ENCODE results near the gene RAD51B.

GRCh38 chr14:68363466-68363842, 543.9 kb downstream of the RAD51B start:
- TF ChIP-seq POLR2AphosphoS5 (IDR thresholded peaks at IDR 0.05) (no peak), POLR2A (IDR thresholded peaks at IDR 0.05) (no peak)
- TF ChIP-seq, protein P1, sequence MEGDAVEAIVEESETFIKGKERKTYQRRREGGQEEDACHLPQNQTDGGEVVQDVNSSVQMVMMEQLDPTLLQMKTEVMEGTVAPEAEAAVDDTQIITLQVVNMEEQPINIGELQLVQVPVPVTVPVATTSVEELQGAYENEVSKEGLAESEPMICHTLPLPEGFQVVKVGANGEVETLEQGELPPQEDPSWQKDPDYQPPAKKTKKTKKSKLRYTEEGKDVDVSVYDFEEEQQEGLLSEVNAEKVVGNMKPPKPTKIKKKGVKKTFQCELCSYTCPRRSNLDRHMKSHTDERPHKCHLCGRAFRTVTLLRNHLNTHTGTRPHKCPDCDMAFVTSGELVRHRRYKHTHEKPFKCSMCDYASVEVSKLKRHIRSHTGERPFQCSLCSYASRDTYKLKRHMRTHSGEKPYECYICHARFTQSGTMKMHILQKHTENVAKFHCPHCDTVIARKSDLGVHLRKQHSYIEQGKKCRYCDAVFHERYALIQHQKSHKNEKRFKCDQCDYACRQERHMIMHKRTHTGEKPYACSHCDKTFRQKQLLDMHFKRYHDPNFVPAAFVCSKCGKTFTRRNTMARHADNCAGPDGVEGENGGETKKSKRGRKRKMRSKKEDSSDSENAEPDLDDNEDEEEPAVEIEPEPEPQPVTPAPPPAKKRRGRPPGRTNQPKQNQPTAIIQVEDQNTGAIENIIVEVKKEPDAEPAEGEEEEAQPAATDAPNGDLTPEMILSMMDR (IDR thresholded peaks at IDR 0.05) = no peak
